HG03457 (cell line): ENCODE results near the gene BANP.
"Not testable (repeated sequence)": the region's sequence is repeated elsewhere in the genome, so short reads cannot be mapped to it uniquely, and the experiment has no call there.

Experiments
- ATAC-seq: cut with Tn5 transposase; IDR thresholded peaks from one replicate; pipeline ENCODE4 v1.9.1; 2021; ENCODE audit warnings: moderate number of reproducible peaks; ENCODE audit not compliant: unreplicated experiment

The BANP gene

DNA sequence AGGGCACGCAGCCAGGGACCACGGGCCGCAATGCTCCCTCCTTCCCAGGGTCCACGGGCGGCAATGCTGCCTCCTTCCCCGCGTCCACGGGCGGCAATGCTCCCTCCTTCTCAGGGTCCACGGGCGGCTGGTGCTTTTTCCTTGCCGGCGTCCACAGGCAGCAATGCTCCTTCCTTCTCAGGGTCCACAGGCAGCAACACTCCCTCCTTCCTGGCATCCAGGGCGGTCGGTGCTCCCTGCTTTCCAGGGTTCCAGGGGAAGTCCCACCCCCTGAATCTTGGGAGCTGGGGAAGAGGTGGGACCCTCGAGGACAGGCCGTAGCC is 143.0 kb downstream of the BANP start:
- not testable (repeated sequence) for ATAC-seq

GRCh38 chr16:88094900-88095299 is 143.7 kb downstream of the BANP start:
- ATAC-seq = not testable (repeated sequence)

DNA sequence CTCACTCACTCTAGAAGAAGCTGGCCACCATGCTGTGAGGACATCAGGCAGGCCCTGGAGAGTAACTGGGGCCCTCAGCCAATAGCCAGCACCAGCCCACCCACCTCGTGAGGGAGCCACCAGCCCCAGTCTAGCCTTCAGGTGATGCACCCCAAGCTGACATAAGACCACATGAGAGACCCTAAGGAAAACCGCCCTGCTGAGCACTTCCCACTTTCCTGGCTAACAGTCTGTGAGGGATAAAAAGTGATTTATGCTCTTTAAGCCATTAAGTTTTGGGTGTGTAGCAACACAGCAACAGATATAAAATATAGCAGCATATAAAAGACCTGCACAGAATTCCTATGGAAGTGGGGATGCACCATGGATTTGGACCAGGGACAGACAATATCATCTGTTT is 145.4 kb downstream of the BANP start:
- ATAC-seq = not testable (repeated sequence)

- ATAC-seq = not testable (repeated sequence)
Measured at GRCh38 chr16:88098731-88099562, 147.7 kb downstream of the BANP start.

DNA sequence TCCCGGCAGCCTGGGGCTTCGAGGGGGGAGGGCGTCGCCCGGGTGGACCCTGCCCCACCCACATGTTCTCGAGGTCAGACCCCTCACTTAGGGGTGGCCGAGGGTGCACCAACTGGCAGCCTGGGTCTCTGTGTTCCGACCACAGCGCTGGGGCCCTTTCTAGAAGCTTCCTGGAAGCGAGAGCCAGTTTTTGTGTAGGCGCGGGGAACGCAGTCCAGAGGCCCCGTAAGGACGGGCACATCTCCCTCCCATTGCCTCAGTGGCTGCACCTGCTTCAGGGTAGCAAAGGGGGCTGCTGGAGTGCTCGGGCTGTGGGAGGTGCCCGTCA is 148.3 kb downstream of the BANP start:
- no peak for ATAC-seq

DNA sequence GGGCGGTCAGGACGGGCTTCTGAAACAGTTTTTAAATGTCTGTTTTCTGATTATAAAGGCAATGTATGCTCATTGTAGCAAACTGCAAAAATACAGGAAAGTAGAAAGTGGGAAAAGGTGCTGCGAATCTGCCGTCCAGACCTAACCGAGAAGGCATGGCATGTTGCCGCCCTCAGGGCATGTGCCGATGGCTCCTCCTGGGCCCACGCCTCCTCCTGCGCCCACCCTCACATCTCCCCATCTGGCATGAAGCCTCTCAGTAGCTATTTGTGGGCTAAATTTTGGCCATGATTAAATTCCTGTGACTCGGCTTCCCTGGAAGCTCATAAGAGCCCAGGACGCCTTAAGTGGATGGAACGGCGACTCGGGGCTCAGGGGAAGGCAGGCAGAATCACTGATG is 148.7 kb downstream of the BANP start:
- ATAC-seq = not testable (repeated sequence)

GRCh38 chr16:88100801-88101622 is 149.8 kb downstream of the BANP start:
- not testable (repeated sequence) for ATAC-seq

DNA sequence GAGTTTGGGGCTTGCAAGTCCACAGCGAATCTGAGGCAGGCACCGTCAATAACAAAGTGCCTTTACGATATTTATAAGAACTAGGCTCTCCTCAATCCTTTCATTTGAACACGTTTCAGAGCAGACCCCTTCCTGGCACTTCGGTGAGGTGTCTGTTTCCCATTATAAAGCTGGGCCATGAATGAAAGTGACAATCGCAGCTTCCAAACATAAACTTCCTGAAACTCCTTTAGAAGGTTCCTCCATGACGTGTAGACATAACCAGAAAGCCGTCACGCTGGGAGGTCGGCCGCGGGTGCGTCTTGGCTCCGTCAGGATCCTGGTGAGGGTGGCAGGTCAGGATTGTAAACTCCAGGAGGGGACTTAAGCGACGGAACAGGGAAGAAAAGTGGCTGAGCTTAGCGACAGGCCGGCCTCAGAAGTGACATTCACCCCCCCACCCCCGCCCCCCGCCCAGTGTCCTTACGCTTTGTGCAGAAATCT is 150.4 kb downstream of the BANP start:
- ATAC-seq = not testable (repeated sequence)

GRCh38 chr16:88102597-88102996 is 151.4 kb downstream of the BANP start:
- ATAC-seq = no peak

DNA sequence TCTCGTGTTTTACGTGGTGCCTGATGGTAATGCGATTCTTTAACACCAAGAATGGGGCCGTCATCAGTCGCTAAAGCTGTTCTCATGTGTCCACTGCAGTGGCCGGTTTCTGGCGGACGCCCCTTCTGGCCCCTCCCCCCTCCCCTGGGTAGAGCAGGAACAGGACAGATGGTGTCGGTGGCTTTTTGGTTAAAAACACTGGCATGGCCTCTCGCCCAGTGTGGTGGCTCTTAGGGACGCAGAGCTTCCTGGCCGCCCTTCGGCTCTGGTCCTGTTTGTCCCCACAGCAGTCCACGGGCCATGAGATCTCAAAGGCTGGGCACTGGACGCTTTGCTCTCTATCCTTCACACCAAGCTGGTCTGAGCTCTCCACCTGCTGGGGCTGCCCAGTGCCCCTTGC is 151.8 kb downstream of the BANP start:
- ATAC-seq = no peak

- no peak for ATAC-seq
Measured at GRCh38 chr16:88103581-88104188, 152.5 kb downstream of the BANP start.

DNA sequence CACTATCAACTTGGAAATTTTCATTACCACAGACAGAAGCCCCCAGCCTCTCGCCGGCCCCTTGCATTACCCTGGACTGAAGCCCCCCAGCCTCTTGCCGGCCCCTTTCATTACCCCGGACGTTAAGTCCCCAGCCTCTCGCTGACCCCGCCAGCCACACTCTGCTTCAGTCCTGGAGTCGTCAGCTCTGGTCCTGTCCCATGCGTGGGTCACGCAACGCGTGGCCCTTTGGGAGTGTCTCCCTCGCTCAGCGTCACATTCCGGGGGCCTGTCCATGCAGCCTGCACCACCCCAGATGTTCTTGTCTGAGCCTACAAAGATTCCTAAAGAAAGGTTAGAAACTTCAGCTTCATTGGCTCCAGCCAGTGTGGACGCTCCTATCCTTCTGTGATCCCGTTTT is 153.1 kb downstream of the BANP start:
- not testable (repeated sequence) for ATAC-seq

DNA sequence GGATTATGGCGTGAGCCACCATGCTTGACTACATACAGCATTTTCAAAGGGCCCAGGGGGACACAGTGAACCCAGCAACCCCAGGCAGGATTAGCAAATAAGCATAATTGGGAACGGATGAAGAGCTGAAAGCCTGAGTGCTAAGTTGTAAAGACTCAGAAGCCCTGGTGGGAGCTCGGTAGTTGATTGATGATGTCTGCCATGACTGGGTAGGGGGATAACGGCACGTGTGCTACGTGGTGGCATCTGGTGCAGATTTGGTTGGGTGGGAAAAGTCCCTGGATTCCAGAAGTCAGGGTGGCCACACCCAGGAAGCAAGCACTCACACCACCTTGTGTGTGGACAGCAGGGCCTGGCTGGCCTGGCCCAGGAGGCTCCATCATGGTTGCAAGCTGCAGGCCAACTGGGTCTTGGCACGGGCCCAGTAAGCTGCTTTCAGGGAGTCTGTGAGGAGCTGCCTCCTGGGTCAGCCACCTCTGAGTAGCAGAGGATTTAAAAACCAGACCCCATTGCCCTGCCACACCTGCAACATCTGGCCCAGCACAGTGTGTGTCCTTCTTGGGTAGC is 154.4 kb downstream of the BANP start:
- not testable (repeated sequence) for ATAC-seq

DNA sequence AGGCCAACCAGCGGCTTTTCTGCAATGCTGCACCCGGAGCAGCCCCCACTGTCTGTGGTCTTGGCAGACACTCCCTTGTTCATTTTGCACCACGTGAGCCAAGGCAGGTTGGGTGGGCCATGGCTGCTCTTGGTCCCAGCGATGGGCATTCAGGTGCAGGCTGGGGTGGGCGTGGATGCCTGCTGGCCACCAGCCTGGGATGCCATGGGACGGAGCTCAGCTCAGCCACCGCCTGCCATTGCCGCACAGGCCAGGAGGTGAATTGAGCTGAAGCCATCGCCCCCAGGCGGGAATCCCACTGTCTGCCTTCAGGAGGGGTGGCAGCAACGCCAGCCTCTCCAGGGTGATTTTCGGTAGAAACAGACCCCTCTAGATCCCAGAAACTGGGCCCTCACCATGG is 155.3 kb downstream of the BANP start:
- ATAC-seq = not testable (repeated sequence)

DNA sequence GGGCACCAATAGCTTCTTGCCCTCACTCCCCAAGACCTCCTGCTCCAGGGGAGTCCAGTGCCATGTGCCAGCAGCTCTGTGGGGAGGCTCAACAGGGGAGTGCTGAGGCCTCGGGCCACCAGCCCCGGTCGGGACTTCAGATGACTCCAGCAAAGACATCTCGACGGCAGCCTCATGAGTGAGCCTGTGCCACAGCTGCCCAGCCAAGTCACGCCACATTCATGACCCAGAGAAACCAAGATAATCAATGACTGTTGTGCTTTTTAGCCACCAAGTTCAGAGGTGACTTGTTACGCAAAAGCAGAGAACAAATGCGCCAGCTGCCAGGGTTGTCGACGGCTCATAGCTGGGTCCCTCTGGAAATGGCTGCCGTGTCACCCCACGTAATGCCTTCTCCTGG is 157.5 kb downstream of the BANP start:
- ATAC-seq = no peak

DNA sequence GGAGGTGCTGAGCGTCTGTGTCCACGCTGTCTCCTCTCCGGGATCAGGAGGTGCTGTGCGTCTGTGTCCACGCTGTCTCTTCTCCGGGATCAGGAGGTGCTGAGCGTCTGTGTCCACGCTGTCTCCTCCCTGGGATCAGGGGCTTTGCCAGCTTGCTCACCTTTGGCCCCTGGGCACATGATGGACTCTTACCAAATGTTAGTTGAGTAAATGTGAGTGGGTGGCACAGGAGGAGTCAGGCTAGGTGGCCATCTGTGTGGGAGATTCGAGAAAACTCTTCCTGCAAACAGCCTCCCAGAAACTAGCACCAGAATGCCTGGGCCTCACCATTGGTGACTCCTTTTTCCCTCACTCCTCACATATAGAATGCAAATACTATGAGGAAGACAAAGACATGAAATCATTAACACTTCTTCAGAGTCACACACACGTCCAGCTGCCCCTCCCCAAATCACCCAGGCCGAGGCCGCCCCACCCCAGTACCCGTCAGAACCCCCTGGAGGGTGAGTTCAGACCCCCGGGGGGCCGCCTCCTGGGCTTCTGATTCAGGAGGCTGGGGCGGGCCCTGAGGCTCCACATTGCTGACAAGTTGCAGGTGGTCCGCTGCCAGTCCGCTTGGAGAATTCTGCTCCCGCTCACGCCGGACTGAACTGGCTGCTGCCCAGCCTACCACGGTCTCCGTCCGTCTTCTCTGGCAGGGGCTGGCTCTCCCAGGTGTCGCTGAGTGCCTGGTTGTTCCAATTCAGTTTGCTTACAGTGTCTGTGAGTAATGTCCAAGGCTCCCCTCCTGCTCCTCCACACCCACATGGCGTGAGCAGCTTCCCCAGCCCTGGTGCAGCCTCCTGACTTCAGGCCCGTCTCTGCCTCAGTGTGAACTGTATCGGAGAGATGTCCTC is 158.7 kb downstream of the BANP start:
- not testable (repeated sequence) for ATAC-seq

DNA sequence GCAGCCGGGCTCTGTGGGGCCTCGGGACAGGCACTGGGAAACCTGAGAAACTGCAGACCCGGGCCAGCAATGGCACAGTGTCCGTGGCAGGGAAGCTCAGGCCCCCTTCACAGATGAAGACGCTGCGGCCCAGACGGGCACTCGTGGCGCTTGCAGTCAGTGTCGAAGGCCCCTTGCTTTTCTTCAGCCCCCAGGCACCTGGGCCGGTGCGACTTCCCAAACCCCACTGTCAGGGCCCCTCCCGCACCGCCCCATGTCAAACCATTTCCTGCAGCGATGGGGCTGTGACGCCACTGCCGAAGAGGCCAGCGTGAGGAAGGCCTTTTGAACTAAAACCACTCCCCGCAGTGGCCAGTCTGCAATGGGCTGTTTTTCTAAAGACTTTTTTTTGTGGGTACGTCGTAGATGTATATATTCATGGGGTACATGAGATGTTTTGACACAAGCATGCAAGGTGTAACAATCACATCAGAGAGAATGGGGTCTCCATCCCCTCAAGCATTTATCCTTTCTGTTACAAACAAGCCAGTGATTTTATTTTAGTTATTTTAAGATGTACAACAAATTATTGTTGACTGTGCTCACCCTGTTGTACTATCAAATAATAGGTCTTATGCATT is 159.8 kb downstream of the BANP start:
- not testable (repeated sequence) for ATAC-seq

- ATAC-seq = not testable (repeated sequence)
Measured at GRCh38 chr16:88111976-88112375, 160.7 kb downstream of the BANP start.

- no peak for ATAC-seq
Measured at GRCh38 chr16:88113545-88114045, 162.4 kb downstream of the BANP start.
